KMS-11 (cell line): ENCODE measurements around the gene SUCO.

Experiments used
- H2AFZ ChIP-seq: fragments of 200-600 bp; sonication (generic); 2 replicates; pipeline ENCODE4 v1.6.1; 2016; ENCODE audit warnings: antibody characterized with exemption, mixed run types, low read depth
- H3K27ac ChIP-seq: fragments of 200-600 bp; sonication (generic); 2 replicates; pipeline ENCODE4 v1.6.1; 2016; ENCODE audit warnings: mild to moderate bottlenecking, mixed run types
- H3K27me3 ChIP-seq: fragments of 200-600 bp; sonication (generic); 2 replicates; pipeline ENCODE4 v1.6.1; 2017; ENCODE audit warnings: mild to moderate bottlenecking, low read depth, mixed run types, moderate library complexity; ENCODE audit not compliant: insufficient read depth
- H3K36me3 ChIP-seq: fragments of 200-600 bp; sonication (generic); 2 replicates; pipeline ENCODE4 v1.6.1; 2017; ENCODE audit warnings: mild to moderate bottlenecking, mixed run types; ENCODE audit not compliant: insufficient read depth
- H3K4me1 ChIP-seq: fragments of 200-600 bp; sonication (generic); 2 replicates; pipeline ENCODE4 v1.6.1; 2016; ENCODE audit warnings: mild to moderate bottlenecking, low read depth, mixed run types; ENCODE audit not compliant: poor library complexity, severe bottlenecking
- H3K4me2 ChIP-seq: fragments of 200-600 bp; sonication (generic); 2 replicates; pipeline ENCODE4 v1.7.0; 2016; ENCODE audit warnings: mild to moderate bottlenecking, mixed run types
- H3K4me3 ChIP-seq: fragments of 200-600 bp; sonication (generic); IDR thresholded peaks from 2 replicates; pipeline ENCODE4 v1.6.1; 2017; ENCODE audit warnings: low read depth, low read length, mixed read lengths; ENCODE audit not compliant: insufficient read depth
- H3K79me2 ChIP-seq: fragments of 200-600 bp; sonication (generic); 2 replicates; pipeline ENCODE4 v1.6.1; 2016; ENCODE audit warnings: low read depth, mixed run types; ENCODE audit not compliant: insufficient read depth
- H3K9ac ChIP-seq: fragments of 200-600 bp; sonication (generic); 2 replicates; pipeline ENCODE4 v1.6.1; 2016; ENCODE audit warnings: mild to moderate bottlenecking, mixed run types
- H4K20me1 ChIP-seq: fragments of 200-600 bp; sonication (generic); 2 replicates; pipeline ENCODE4 v1.6.1; 2016; ENCODE audit warnings: mild to moderate bottlenecking, mixed run types; ENCODE audit not compliant: insufficient read depth
- CTCF ChIP-seq: fragments of 200-600 bp; sonication (generic); conservative IDR thresholded peaks from 2 replicates; pipeline ENCODE4 v1.6.1; 2017; ENCODE audit warnings: low read depth, mild to moderate bottlenecking, antibody characterized with exemption, low read length, moderate library complexity, mixed read lengths

Gene SUCO

GRCh38 chr1:172517081-172517480 is 15.9 kb upstream of the SUCO start:
- no peak for TF ChIP-seq CTCF
- Histone ChIP-seq H3K4me2 (no peak overlapping the region), H2AFZ (no peak overlapping the region), H3K27ac (no peak overlapping the region), H3K4me3 (no peak overlapping the region), H3K27me3 (no peaks in the 10 kb centered on the region), H3K79me2 (no peaks in the 10 kb centered on the region), H3K4me1 (no peaks in the 10 kb centered on the region), H3K36me3 (no peaks in the 10 kb centered on the region), H4K20me1 (no peaks in the 10 kb centered on the region), H3K9ac (no peak overlapping the region)

GRCh38 chr1:172517545-172517944 is 15.4 kb upstream of the SUCO start:
- no peak overlapping the region for H3K9ac ChIP-seq
- H2AFZ ChIP-seq = no peak overlapping the region
- no peak overlapping the region for H3K4me3 ChIP-seq
- no peaks in the 10 kb centered on the region for H3K79me2 ChIP-seq
- H3K27ac ChIP-seq = no peak overlapping the region
- H3K4me2 ChIP-seq = no peak overlapping the region
- H3K36me3 ChIP-seq = no peaks in the 10 kb centered on the region
- no peaks in the 10 kb centered on the region for H3K27me3 ChIP-seq
- H3K4me1 ChIP-seq = no peaks in the 10 kb centered on the region
- TF ChIP-seq CTCF = no peak
- H4K20me1 ChIP-seq = no peaks in the 10 kb centered on the region

- Histone ChIP-seq H2AFZ (no peak overlapping the region), H3K4me2 (no peak overlapping the region), H3K4me3 (no peak overlapping the region), H3K79me2 (peaks cover 10% of the 10 kb centered on the region), H3K27me3 (no peaks in the 10 kb centered on the region), H3K36me3 (no peaks in the 10 kb centered on the region), H4K20me1 (peaks cover 3% of the 10 kb centered on the region; the same call in 1 of the 2 replicates), H3K9ac (no peak overlapping the region), H3K27ac (no peak overlapping the region), H3K4me1 (peaks cover 11% of the 10 kb centered on the region)
- TF ChIP-seq CTCF = no peak
Measured at GRCh38 chr1:172529304-172529703, 3.6 kb upstream of the SUCO start.

- Histone ChIP-seq H3K4me1 (peaks cover 18% of the 10 kb centered on the region), H4K20me1 (peaks cover 7% of the 10 kb centered on the region; the same call in 1 of the 2 replicates), H3K9ac (no peak overlapping the region), H3K4me2 (no peak overlapping the region), H3K27me3 (no peaks in the 10 kb centered on the region), H3K27ac (no peak overlapping the region), H3K36me3 (no peaks in the 10 kb centered on the region), H2AFZ (no peak overlapping the region), H3K79me2 (peaks cover 17% of the 10 kb centered on the region), H3K4me3 (no peak overlapping the region)
- no peak for TF ChIP-seq CTCF
Measured at GRCh38 chr1:172530000-172530399, 3.0 kb upstream of the SUCO start.
